Measurements from ENCODE around the gene SLC37A1.
"Not testable (repeated sequence)": the region's sequence is repeated elsewhere in the genome, so short reads cannot be mapped to it uniquely, and the experiment has no call there.

Gene SLC37A1

DNA sequence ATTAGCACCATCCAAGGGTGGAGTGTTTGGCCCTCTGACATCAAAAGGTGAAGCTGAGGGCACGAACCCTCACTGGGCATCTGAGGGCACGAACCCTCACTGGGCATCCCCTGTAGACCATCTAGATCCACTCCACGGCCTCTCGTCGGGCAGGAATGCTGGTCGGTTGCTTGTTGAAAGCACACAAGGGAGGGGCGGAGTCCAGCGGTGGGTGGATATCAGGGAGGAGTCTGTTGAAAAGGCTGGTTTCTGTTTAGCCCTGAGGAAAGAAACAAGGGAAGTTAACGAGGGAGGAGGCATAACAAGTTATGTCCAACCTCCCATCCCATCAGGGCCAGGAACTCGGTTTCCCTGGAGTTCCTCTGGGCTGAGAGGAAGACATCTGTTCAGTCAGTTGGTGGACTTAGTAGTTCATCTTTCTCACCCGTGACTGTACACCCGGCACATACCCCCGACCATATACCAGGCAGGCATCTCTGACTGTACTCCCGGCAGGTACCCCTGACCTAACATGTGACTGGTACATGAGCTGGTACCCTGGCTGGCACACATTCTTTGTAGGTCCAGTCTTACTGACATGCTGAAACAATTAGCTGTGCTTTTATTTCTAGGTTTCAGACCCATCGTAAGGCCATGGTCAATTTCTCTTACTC is 107.6 kb downstream of the SLC37A1 start:
- DNase-seq (ENCODE audit: low read depth), result no peak

DNA sequence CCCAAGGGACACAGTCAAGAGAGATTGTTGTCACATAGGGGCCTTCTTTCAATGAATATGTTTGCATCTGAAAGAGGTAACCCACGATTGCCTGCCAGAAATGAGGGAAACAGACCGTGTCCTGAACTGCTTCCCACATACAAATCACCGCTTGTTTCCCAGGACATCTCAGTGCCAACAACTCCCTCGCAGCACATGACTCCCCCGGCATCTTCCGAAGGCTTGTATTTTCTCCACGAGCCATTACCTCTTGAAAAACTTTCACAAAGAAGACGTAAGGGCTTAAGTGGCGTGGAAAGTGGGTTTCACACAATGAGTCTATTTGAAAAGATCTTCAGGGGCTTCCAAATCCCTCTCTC is 108.1 kb downstream of the SLC37A1 start:
- DNase-seq (ENCODE audit: low read depth), result no peak

GRCh38 chr21:42622284-42622683 is 108.6 kb downstream of the SLC37A1 start:
- no peak for DNase-seq (ENCODE audit: low read depth)

DNA sequence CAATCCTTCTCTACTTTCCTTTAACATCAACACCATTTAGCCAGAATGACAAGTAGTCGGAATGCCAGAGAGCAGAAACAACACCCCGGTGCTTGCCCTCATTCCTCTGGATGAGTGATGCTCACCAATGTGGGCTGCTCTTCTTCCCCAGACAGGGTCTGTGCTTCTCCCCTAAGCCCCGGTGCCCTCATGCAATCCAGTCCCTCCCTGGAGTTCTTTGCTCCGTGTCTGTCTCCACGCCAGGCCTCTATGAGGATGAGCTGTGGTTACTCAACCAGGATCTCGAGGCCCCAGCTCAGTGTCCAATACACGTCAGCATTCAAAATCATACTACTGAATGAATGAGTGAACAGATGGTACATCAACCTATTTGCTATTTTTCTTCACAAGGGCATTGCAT is 110.0 kb downstream of the SLC37A1 start:
- DNase-seq (ENCODE audit: low read depth), result no peak

DNA sequence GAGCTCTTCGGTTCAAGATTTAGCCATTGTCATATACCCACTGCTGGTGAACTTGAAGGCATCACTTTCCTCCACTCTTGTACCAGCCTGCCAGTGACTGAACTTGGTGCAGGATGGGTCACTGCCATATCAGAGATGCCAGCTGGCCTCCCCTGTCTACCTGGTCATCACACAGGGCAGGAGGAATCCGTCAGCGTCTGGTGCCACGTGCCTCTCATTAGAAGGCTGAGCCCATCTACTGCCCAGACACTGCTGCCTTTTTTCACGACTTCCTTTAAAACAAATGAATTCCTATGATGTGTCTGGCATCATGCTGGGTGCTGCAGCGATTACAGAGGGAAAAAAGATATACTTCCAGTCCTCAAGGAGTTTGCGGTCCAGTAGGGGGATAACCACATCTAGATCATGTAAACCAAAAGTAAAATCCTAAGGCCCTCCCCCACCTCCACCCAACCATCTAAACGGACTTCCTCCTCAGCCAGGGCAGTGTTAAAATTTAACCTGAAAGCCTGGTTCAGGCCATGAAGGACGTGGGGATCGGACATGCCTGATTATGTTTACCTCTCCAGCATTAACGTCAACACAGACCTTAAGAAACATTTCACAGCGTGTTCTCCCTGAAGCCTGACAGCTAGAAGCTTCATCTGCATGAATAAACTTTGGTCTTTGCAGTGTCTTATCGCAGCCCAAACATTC is 110.6 kb downstream of the SLC37A1 start:
- no peak for DNase-seq (ENCODE audit: low read depth)

DNA sequence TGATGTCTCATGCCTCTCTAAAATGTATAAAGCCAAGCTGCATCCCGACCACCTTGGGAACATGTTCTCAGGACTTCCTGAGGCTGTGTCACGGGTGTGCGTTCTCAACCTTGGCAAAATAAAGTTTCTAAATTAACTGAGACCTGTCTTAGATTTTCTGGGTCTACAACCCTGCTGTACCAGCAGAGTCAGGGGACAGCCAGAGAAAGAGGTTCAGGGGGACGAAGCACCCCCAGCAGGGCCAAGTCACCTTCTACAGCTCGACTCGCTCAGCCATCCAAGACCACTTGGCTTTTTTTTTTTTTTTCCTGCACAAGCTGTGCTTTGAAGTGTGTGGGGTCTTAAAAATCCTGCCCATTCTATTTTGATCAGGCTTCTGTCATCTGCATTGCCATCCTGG is 111.3 kb downstream of the SLC37A1 start:
- no peak for DNase-seq (ENCODE audit: low read depth)

DNA sequence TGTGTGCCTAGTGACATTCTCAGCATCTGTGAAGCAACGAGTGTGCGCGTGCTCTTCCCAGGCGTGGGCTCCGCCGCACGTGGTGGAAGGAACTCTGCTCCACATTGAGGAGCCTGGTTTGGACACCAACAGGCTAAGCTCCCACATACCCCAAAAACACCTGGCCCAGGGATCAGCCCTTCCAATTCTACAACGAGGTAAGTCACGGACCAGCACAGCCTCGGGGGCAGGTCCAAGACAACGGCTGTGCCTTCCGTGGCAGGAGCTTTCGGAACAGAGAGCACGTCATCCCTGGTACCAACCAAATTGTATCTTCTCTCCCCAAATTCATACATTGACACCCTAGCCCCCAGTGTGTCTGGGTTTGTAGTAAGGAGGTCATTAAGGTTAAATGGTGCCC is 112.5 kb downstream of the SLC37A1 start:
- no peak for DNase-seq (ENCODE audit: low read depth)

GRCh38 chr21:42627527-42628289 is 114.1 kb downstream of the SLC37A1 start:
- DNase-seq (ENCODE audit: low read depth), result no peak

DNA sequence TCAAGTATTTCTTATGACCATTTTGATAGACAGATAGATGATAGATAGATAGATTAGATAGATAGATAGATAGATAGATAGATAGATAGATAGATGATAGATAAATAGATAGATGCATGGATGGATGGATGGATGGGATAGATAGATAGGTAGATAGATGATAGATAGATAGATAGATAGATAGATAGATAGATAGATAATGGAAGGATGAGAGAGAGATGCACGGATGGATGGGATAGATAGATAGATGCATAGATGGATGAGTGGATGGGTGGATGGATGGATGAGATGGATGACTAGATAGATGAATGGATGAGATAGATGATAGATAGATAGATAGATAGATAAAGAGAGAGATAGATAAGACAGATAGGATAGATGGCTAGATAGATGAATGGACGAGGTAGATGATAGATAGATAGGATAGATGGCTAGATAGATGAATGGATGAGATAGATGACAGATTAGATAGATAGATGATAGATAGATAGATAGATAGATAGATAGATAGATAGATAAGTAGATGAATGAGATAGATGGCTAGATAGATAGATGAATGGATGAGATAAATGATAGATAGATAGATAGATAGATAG is 114.9 kb downstream of the SLC37A1 start:
- DNase-seq (ENCODE audit: low read depth), result not testable (repeated sequence)

- DNase-seq (ENCODE audit: low read depth), result no peak
Observed at GRCh38 chr21:42629933-42630589, 116.4 kb downstream of the SLC37A1 start.

GRCh38 chr21:42630626-42631025 is 117.0 kb downstream of the SLC37A1 start:
- no peak for DNase-seq (ENCODE audit: low read depth)
